Stomach smooth muscle (tissue), 2 donors: Measurements from ENCODE around the gene NKIRAS2.
A peak's percentile ranks its signal among the peaks of the same experiment; 100 is the strongest.
"Not testable (repeated sequence)": the region's sequence is repeated elsewhere in the genome, so short reads cannot be mapped to it uniquely, and the experiment has no call there.

Source experiments
- H3K27ac ChIP-seq: one replicate; pipeline ENCODE4 v1.7.0; 2013; ENCODE audit warnings: mild to moderate bottlenecking, low read length, inconsistent platforms
- H3K27me3 ChIP-seq, 2 donors: one replicate each; pipeline ENCODE4 v1.7.0; 2013; ENCODE audit warnings: low read length in 2 of 2; ENCODE audit not compliant: insufficient read depth in 2 of 2, control insufficient read depth in 1 of 2
- H3K36me3 ChIP-seq, 2 donors: one replicate each; pipeline ENCODE4 v1.7.0; 2013; ENCODE audit warnings: low read length in 2 of 2; ENCODE audit not compliant: control insufficient read depth in 2 of 2, insufficient read depth in 2 of 2
- H3K4me1 ChIP-seq: one replicate; pipeline ENCODE4 v1.7.0; 2013; ENCODE audit warnings: low read length; ENCODE audit not compliant: control insufficient read depth, insufficient read depth
- H3K4me3 ChIP-seq, 2 donors: one replicate each; pipeline ENCODE4 v1.7.0; 2013; ENCODE audit warnings: low read length in 2 of 2
- H3K9ac ChIP-seq, 2 donors: one replicate each; pipeline ENCODE4 v1.7.0; 2013; ENCODE audit warnings: low read length in 2 of 2, mild to moderate bottlenecking in 1 of 2
- H3K9me3 ChIP-seq, 2 donors: one replicate each; pipeline ENCODE4 v1.7.0; 2013; ENCODE audit warnings: low read length in 2 of 2; ENCODE audit not compliant: control insufficient read depth in 2 of 2
- donor health status: healthy.
- donor health status: Pancreatic carcinoma.

The NKIRAS2 gene

DNA sequence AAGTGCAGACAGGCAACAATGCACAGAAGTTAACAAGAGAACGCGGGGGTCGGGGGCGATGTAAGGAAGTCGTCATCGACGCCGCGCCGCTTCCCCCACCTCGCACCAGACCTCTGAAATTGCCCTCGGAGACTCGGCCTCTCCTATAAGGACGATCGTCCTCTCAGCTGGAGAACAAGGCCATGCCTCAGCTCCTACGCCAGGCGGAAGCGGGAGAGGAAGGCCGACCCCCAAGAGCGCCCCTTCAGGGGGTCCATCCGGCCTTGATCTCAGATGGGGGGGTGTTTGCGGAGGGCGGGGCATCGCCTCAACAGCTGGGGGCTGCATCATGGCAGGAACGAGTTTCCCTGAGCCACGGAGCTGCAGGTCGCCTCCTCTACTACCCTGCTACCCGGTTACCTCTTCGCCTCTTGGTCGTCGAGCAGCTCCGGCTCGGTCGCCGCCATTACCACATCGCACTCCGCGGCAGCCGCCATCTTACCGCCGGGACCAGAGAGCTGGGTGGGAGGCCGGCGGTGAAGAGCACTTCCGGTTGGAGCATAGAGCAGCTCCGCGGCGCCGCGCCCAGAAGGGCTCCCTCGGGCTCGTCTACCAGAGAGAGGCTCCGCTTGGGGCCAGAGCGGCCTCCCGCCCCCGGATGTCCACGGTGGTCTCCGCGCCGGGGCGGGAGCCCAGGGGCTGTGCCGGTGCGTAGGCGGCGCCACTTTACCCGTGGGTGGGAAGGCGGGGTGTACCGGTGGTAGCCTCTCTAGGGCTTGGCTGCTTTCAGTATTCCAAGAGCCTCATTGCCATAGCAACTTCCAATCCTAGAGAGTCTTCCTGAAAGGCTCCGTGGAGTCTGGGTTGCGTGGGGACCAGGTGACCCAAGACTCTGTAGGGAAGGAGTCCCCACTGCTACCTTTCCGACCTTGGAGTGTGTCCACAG lies 2.7 kb upstream of the NKIRAS2 start, which contains the start of gene DNAJC7:
DNAJC7 (minus strand) TSS at position 499 of the 925 bp plus-strand sequence; CDS start at position 476, 23 bp downstream.
- peaks cover under 1% of the 10 kb centered on the region in 2 donors for H3K36me3 ChIP-seq
- H3K4me3 ChIP-seq = peak within 1 kb of the TSS; percentile 79 to 99
- peak within 1 kb of the TSS; percentile 92 to 98 for H3K9ac ChIP-seq
- no peaks in the 10 kb centered on the region for H3K9me3 ChIP-seq
- H3K4me1 ChIP-seq = peaks cover 46% of the 10 kb centered on the region
- H3K27ac ChIP-seq = peak within 1 kb of the TSS; percentile 88
- no peaks in the 10 kb centered on the region for H3K27me3 ChIP-seq

- no peaks in the 10 kb centered on the region for H3K27me3 ChIP-seq
- H3K36me3 ChIP-seq = peaks cover 6 to 7% of the 10 kb centered on the region in 2 donors
- H3K4me3 ChIP-seq = peak overlapping the region; percentile 79 to 99
- peak overlapping the region; percentile 88 for H3K27ac ChIP-seq
- H3K9ac ChIP-seq = peak overlapping the region; percentile 92 to 98
- no peaks in the 10 kb centered on the region for H3K9me3 ChIP-seq
- H3K4me1 ChIP-seq = peaks cover 46% of the 10 kb centered on the region
Observed at GRCh38 chr17:42017866-42018200, 2.1 kb upstream of the NKIRAS2 start.

DNA sequence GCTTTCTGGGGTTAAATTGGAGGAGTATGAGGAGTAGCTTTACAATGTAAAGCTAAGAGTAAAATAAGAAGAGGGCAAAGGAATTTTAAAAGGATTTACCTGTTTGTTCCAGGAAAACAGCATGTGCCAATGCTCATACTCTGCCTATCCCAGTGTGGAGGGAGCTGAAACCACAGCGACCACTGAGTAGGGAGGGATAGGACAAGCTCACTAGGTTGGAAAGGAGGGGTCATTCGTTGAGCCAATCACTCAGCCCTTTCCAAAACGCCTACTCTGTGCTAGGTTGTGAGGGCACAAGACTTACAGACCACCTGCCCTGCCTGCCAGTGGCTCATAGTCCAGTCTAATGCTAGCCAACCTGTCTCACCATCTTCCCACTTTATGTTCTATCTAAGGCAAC lies 1.6 kb upstream of the NKIRAS2 start:
- H3K4me3 ChIP-seq = peak overlapping the region in 1 of 2 donors; percentile 99
- H3K36me3 ChIP-seq = peaks cover 11% of the 10 kb centered on the region in 2 donors
- H3K4me1 ChIP-seq = peaks cover 41% of the 10 kb centered on the region
- H3K9ac ChIP-seq = no peak overlapping the region
- H3K27me3 ChIP-seq = no peaks in the 10 kb centered on the region
- peak overlapping the region; percentile 88 for H3K27ac ChIP-seq
- H3K9me3 ChIP-seq = no peaks in the 10 kb centered on the region

DNA sequence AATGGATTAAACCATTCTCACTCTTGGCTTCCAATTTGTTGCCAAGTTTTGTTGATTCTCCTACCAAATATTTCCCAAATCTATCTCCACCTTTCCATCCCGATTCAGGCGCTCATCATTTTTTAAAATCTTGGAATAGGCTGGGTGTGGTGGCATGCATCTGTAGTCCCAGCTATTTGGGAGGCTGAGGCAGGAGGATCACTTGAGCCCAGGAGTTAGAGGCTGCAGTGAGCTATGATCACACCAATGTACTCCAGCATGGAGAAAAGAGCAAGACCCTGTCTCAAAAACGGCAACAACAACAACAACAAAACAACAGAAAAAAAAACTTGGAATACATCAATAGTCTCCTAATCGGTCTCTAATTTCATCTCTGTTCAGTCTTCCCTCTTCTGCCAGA lies 902 bp upstream of the NKIRAS2 start:
- no peak overlapping the region for H3K4me3 ChIP-seq
- peaks cover 39% of the 10 kb centered on the region for H3K4me1 ChIP-seq
- H3K36me3 ChIP-seq = peaks cover 16 to 17% of the 10 kb centered on the region in 2 donors
- no peak overlapping the region for H3K9ac ChIP-seq
- H3K27me3 ChIP-seq = no peaks in the 10 kb centered on the region
- H3K27ac ChIP-seq = no peak overlapping the region
- no peaks in the 10 kb centered on the region for H3K9me3 ChIP-seq

GRCh38 chr17:42020845-42021244 lies 955 bp downstream of the NKIRAS2 start:
- H3K27me3 ChIP-seq, H3K27ac ChIP-seq, H3K9me3 ChIP-seq: not testable (repeated sequence)
- Histone ChIP-seq H3K4me1 (peaks cover 38% of the 10 kb centered on the region), H3K9ac (peak overlapping the region in 1 of 2 donors; percentile 83), H3K36me3 (peaks cover 16 to 20% of the 10 kb centered on the region in 2 donors), H3K4me3 (peak overlapping the region; percentile 73 to 88)

- Histone ChIP-seq H3K4me3 (no peak overlapping the region), H3K4me1 (peaks cover 22% of the 10 kb centered on the region), H3K27me3 (peaks cover 11 to 14% of the 10 kb centered on the region in 2 donors), H3K36me3 (peaks cover 16 to 20% of the 10 kb centered on the region in 2 donors), H3K27ac (no peak overlapping the region), H3K9ac (no peak overlapping the region), H3K9me3 (no peaks in the 10 kb centered on the region)
Observed at GRCh38 chr17:42023524-42024349, 3.8 kb downstream of the NKIRAS2 start.

- Histone ChIP-seq H3K27me3 (peaks cover 13 to 15% of the 10 kb centered on the region in 2 donors), H3K4me1 (peaks cover 23% of the 10 kb centered on the region), H3K4me3 (peak overlapping the region in 1 of 2 donors; percentile 29), H3K36me3 (peaks cover 16 to 20% of the 10 kb centered on the region in 2 donors), H3K9ac (no peak overlapping the region), H3K9me3 (no peaks in the 10 kb centered on the region), H3K27ac (peak overlapping the region; percentile 31)
Observed at GRCh38 chr17:42025191-42025579, 5.3 kb downstream of the NKIRAS2 start.

DNA sequence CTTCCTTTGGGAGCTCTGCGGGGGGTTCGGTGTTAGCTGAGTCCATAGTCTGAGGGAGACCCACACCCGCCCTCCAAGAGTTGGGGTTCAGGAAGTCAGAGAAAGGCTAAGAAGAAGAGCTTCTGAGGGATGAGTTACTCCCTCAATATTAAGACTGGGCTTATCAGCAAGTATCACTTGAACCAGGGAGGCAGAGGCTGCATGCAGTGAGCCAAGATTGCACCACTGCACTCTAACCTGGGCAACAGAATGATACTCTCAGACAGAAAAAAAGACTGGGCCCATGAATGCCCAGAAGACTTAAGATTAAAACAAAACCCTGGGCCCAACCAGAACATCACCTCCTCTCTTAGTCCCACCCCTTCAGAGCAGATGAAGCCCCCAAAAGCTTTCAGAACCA lies 6.0 kb downstream of the NKIRAS2 start:
- peaks cover 16% of the 10 kb centered on the region for H3K4me1 ChIP-seq
- no peak overlapping the region for H3K27ac ChIP-seq
- no peak overlapping the region for H3K9ac ChIP-seq
- no peak overlapping the region for H3K4me3 ChIP-seq
- H3K9me3 ChIP-seq = no peaks in the 10 kb centered on the region
- H3K36me3 ChIP-seq = peaks cover 16 to 20% of the 10 kb centered on the region in 2 donors
- H3K27me3 ChIP-seq = peaks cover 13 to 15% of the 10 kb centered on the region in 2 donors

DNA sequence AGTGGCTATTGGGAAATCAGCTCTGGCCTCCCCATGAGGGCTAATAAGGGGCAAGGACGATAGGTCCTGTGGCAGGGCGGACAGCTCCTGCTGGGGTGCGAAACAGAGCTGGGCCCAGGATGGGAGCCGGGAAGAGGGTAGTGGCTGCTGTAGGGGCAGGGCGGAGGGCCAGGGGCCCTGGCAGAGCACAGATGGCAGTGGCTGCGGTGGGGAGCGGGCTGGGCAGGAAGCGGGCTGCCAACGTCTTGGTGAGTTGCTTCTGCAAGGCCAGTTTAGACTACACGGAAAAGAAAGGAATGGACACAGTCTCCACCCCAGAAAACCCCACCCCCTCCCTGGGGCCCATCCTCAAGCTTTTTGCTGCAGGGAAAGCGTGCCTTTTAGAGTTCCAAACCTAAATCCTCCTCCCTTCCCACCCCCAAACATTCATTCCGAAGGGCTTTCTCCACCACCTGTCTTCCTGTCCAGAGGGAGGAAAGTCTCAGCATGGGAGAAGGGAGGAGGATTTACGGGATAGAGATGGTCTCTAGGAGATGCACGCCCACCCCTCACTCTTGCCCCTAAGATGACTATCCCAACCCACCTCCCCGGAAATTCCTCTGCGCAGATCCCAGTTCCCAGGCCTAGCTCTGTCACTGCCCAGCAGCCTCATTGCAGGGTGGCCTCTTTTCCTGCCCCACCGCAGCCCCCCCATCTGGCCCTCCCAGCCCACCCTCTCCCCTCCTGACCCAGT lies 7.1 kb downstream of the NKIRAS2 start:
- H3K9me3 ChIP-seq = no peaks in the 10 kb centered on the region
- H3K27ac ChIP-seq = no peak overlapping the region
- H3K9ac ChIP-seq = no peak overlapping the region
- H3K4me1 ChIP-seq = peaks cover 10% of the 10 kb centered on the region
- peaks cover 15 to 16% of the 10 kb centered on the region in 2 donors for H3K27me3 ChIP-seq
- H3K4me3 ChIP-seq = no peak overlapping the region
- H3K36me3 ChIP-seq = peaks cover 16 to 20% of the 10 kb centered on the region in 2 donors

GRCh38 chr17:42027590-42027889 lies 7.7 kb downstream of the NKIRAS2 start:
- H3K9ac ChIP-seq = no peak overlapping the region
- peaks cover 12 to 17% of the 10 kb centered on the region in 2 donors for H3K36me3 ChIP-seq
- H3K4me1 ChIP-seq = peaks cover 10% of the 10 kb centered on the region
- H3K27ac ChIP-seq = no peak overlapping the region
- H3K4me3 ChIP-seq = no peak overlapping the region
- no peaks in the 10 kb centered on the region for H3K9me3 ChIP-seq
- H3K27me3 ChIP-seq = peaks cover 15 to 19% of the 10 kb centered on the region in 2 donors
